Measurements from ENCODE around the gene FOXO6.

GRCh38 chr1:41397020-41397419 is 35.8 kb downstream of the FOXO6 start:
- TF ChIP-seq EZH2 (IDR thresholded peaks at IDR 0.05; ENCODE audit: borderline replicate concordance, low read length): no peak
- no peak for TF ChIP-seq CTCF (IDR thresholded peaks at IDR 0.05; ENCODE audit: low read length)
